ENCODE measurements around the gene HPGDS. TPM values are rescaled to one million over a fixed set of nuclear protein-coding genes. Genes with fewer than 3 reads are reported as not detected.

The HPGDS gene
- total and polyA plus RNA-seq, 2 donors (not counting 1 experiment from before 2014, with no cell fraction given), result not detected

DNA sequence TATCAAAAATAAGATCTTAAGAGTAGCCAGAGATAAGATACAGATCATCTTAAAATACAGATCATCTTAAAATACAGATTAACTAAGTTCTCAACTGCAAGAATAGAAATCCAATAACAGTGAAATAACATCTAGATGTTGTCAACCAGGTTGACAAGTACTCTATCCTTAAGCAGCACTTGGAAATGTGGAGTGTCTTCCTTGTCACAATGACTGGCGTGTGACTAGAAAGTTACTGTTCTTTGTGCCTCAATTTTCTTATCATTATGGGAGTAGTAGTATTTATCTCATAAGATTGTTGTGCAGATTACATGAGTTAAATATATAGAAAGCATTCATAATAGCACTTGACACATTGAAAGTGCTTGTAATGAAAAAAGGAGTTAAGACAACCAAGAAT lies 25.8 kb upstream of the HPGDS start:
- no peak for ATAC-seq (ENCODE audit: low read depth)
- H3K9ac ChIP-seq (ENCODE audit: low read length), result no peak overlapping the region
- H3K9me3 Mint-ChIP-seq (ENCODE audit: insufficient read depth), result peaks cover 3% of the 10 kb centered on the region
- CTCF ChIA-PET, result no interaction called here
- H3K4me3 ChIP-seq (ENCODE audit: control extremely low read depth in 1 of 5, extremely low read depth in 1 of 5, insufficient read depth in 1 of 5, low read depth in 2 of 5, low read length in 4 of 5), result no peak overlapping the region
- no peaks in the 10 kb centered on the region for H3K36me3 ChIP-seq (replicated peaks in 1 of 2; ENCODE audit: control extremely low read depth in 1 of 2, control insufficient read depth in 1 of 2, extremely low read depth in 1 of 2, insufficient read depth in 2 of 2, low read length in 1 of 2)
- H3K79me2 ChIP-seq (ENCODE audit: control insufficient read depth, insufficient read depth, low read length), result no peaks in the 10 kb centered on the region
- no CpG with 5 or more reads among the region's 1 CpG for WGBS (ENCODE audit: insufficient coverage)
- POLR2A ChIA-PET, result no interaction called here
- H3K9me3 ChIP-seq (ENCODE audit: control extremely low read depth in 1 of 3, control insufficient read depth in 2 of 3, insufficient read depth in 1 of 3, low read length in 2 of 3), result no peaks in the 10 kb centered on the region
- H3K27ac ChIP-seq (ENCODE audit: low read length in 2 of 2), result no peak overlapping the region
- H3K4me1 Mint-ChIP-seq, result no peaks in the 10 kb centered on the region
- H2AFZ ChIP-seq (ENCODE audit: insufficient read depth, low read depth, low read length, poor library complexity, severe bottlenecking), result no peak overlapping the region
- DNase-seq, result no peak
- H3K4me3 Mint-ChIP-seq, result no peak overlapping the region
- H4K20me1 ChIP-seq (ENCODE audit: control insufficient read depth, insufficient read depth, low read length, poor library complexity, severe bottlenecking), result no peaks in the 10 kb centered on the region
- peaks cover 21% of the 10 kb centered on the region for H3K27me3 Mint-ChIP-seq
- H3K27ac Mint-ChIP-seq, result no peak overlapping the region
- H3K4me2 ChIP-seq (replicated peaks; ENCODE audit: low read depth, low read length, poor library complexity, severe bottlenecking), result no peak overlapping the region
- H3K4me1 ChIP-seq (ENCODE audit: control insufficient read depth in 2 of 2, insufficient read depth in 2 of 2, low read length in 2 of 2), result no peaks in the 10 kb centered on the region
- intact Hi-C loops (cut with micrococcal nuclease), result no loop called here
- no peaks in the 10 kb centered on the region for H3K27me3 ChIP-seq (replicated peaks in 1 of 4; ENCODE audit: control extremely low read depth in 1 of 4, control insufficient read depth in 3 of 4, insufficient read depth in 4 of 4, low read length in 3 of 4)
- TF ChIP-seq, protein P1, sequence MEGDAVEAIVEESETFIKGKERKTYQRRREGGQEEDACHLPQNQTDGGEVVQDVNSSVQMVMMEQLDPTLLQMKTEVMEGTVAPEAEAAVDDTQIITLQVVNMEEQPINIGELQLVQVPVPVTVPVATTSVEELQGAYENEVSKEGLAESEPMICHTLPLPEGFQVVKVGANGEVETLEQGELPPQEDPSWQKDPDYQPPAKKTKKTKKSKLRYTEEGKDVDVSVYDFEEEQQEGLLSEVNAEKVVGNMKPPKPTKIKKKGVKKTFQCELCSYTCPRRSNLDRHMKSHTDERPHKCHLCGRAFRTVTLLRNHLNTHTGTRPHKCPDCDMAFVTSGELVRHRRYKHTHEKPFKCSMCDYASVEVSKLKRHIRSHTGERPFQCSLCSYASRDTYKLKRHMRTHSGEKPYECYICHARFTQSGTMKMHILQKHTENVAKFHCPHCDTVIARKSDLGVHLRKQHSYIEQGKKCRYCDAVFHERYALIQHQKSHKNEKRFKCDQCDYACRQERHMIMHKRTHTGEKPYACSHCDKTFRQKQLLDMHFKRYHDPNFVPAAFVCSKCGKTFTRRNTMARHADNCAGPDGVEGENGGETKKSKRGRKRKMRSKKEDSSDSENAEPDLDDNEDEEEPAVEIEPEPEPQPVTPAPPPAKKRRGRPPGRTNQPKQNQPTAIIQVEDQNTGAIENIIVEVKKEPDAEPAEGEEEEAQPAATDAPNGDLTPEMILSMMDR (IDR thresholded peaks at IDR 0.05), result no peak
- no peak for TF ChIP-seq EZH2 (IDR thresholded peaks at IDR 0.05; ENCODE audit: borderline replicate concordance, insufficient read depth, low read depth, low read length, poor library complexity, severe bottlenecking)

GRCh38 chr4:94365304-94365703 lies 22.7 kb upstream of the HPGDS start:
- H3K9ac ChIP-seq (ENCODE audit: low read length), result no peak overlapping the region
- ChIA-PET POLR2A (no interaction called here), CTCF (no interaction called here)
- no peak overlapping the region for H3K27ac Mint-ChIP-seq
- H3K4me3 Mint-ChIP-seq, result no peak overlapping the region
- H4K20me1 ChIP-seq (ENCODE audit: control insufficient read depth, insufficient read depth, low read length, poor library complexity, severe bottlenecking), result no peaks in the 10 kb centered on the region
- H3K27me3 ChIP-seq (replicated peaks in 1 of 4; ENCODE audit: control extremely low read depth in 1 of 4, control insufficient read depth in 3 of 4, insufficient read depth in 4 of 4, low read length in 3 of 4), result no peaks in the 10 kb centered on the region
- H3K27ac ChIP-seq (ENCODE audit: low read length in 2 of 2), result no peak overlapping the region
- DNase-seq, result no peak
- no CpG with 5 or more reads among the region's 1 CpG for WGBS (ENCODE audit: insufficient coverage)
- H3K4me1 Mint-ChIP-seq, result no peaks in the 10 kb centered on the region
- H3K27me3 Mint-ChIP-seq, result peaks cover 20% of the 10 kb centered on the region
- H3K4me1 ChIP-seq (ENCODE audit: control insufficient read depth in 2 of 2, insufficient read depth in 2 of 2, low read length in 2 of 2), result no peaks in the 10 kb centered on the region
- no peaks in the 10 kb centered on the region for H3K79me2 ChIP-seq (ENCODE audit: control insufficient read depth, insufficient read depth, low read length)
- H3K4me3 ChIP-seq (ENCODE audit: control extremely low read depth in 1 of 5, extremely low read depth in 1 of 5, insufficient read depth in 1 of 5, low read depth in 2 of 5, low read length in 4 of 5), result no peak overlapping the region
- no peaks in the 10 kb centered on the region for H3K9me3 ChIP-seq (ENCODE audit: control extremely low read depth in 1 of 3, control insufficient read depth in 2 of 3, insufficient read depth in 1 of 3, low read length in 2 of 3)
- H3K4me2 ChIP-seq (replicated peaks; ENCODE audit: low read depth, low read length, poor library complexity, severe bottlenecking), result no peak overlapping the region
- H3K9me3 Mint-ChIP-seq (ENCODE audit: insufficient read depth), result peaks cover 3% of the 10 kb centered on the region
- no peak for ATAC-seq (ENCODE audit: low read depth)
- TF ChIP-seq, protein P1 (IDR thresholded peaks at IDR 0.05), result no peak
- no peak for TF ChIP-seq EZH2 (IDR thresholded peaks at IDR 0.05; ENCODE audit: borderline replicate concordance, insufficient read depth, low read depth, low read length, poor library complexity, severe bottlenecking)
- H2AFZ ChIP-seq (ENCODE audit: insufficient read depth, low read depth, low read length, poor library complexity, severe bottlenecking), result no peak overlapping the region
- intact Hi-C loops (cut with micrococcal nuclease), result no loop called here
- no peaks in the 10 kb centered on the region for H3K36me3 ChIP-seq (replicated peaks in 1 of 2; ENCODE audit: control extremely low read depth in 1 of 2, control insufficient read depth in 1 of 2, extremely low read depth in 1 of 2, insufficient read depth in 2 of 2, low read length in 1 of 2)

Data from B cell (primary cell).